NCI-H524 treated with DMSO at 0.1 percent for 48 hours (cell line): ENCODE results near the gene ANTXRL.
"Not testable (repeated sequence)": the region's sequence is repeated elsewhere in the genome, so short reads cannot be mapped to it uniquely, and the experiment has no call there.

Experiments used
- DNase-seq: peaks from one replicate; lab custom pipeline; 2025; lab: John Stamatoyannopoulos, UW

ANTXRL gene

DNA sequence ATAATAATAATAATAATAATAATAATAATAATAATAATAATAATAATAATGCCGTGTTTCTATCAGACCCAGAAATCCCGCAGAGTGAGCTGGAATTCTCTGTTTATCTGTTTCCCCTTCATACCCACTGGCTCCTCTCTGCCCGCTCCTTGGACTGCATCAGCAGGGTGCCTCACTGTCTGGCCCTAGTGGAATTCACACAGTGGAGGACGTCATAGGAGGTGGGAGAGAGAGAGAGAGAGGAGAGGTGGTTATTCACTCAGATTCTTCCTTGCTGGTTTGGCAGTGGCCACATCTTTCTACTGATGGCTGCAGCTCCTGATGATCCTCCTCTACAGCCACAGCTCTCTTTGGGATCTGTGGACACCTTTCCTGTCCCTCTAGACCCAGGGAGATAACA, 78.7 kb downstream of the ANTXRL start:
- DNase-seq, result not testable (repeated sequence)

DNA sequence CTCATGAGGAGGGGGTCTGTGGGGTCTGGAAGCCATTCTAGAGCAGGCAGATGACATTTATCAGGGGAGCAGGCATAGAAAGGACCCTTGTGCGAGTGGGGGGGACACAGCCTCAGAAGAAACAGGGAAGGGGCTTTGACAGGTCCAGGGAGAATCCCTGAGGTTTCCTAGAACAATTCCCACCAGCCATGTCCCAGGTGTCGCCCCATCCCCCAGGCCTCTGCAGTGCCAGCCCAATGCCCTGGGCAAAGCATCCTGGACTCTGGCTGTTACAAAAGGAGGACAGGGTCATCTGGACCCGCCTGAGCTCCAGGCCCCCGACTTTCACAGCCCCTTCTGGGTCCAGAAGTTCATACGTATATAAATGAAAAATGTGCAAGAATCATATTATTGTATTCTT, 80.4 kb downstream of the ANTXRL start:
- not testable (repeated sequence) for DNase-seq

DNA sequence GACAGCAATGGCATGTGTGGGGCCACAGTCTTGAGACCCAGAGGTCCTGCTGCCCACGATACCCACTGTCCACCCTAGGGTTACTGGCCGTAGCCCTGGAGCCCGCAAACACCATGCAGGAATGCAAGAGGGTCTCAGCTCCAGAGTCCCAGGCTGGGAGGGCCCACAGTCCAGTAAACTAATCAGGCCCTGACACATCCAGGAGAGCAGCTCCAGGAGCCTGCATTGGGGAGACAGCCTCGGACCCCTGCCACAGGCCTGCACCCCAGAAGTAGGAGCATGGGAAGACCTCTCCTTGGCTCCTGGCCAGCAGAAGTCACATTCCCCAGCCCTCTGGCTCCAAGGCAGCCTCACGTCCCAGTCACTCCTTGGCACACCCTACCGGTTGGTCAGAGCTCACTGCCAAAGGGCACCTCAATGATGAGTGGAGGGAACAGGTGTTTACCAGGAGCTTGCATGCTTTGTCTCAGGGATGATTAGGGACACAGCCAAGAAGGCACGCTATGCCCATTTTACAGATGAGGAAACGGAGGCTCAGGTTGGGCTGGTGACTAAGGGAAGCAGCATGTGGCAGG, 81.0 kb downstream of the ANTXRL start:
- not testable (repeated sequence) for DNase-seq

DNA sequence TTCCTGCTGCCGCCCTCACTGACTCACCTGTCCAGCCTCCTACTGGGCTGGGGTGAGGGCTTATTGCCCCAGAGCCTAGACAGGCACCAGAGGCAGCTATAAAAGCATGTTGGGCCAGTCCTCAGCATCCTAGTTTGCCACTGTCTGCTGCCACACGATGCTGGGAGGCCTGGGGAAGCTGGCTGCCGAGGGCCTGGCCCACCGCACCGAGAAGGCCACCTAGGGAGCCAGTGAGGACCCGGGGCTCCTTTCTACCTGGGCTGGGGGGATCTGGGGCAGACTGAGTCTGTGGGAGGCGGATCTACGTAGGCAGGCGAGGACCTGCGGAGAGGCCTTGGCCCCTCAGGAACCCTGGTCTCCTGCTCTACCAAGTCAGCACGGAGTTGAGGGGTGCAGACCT, 82.2 kb downstream of the ANTXRL start:
- DNase-seq, result not testable (repeated sequence)

DNA sequence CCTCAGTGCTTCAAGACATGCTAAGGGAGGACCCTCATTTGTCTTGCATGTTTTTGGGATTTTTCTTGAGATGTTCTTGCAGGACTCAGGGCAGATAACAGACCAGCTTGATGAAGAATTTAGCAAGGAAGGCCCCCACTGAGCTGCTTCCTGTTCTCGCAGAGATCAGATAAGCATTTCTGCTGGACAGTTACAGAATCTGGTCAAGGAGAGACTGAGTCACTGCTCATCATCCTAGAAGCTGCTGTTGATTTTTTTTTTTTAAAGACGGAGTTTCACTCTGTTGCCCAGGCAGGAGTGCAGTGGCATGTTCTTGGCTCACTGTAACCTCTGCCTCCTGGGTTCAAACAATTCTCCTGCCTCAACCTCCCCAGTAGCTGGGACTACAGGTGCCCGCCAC, 87.6 kb downstream of the ANTXRL start:
- DNase-seq, result not testable (repeated sequence)

DNA sequence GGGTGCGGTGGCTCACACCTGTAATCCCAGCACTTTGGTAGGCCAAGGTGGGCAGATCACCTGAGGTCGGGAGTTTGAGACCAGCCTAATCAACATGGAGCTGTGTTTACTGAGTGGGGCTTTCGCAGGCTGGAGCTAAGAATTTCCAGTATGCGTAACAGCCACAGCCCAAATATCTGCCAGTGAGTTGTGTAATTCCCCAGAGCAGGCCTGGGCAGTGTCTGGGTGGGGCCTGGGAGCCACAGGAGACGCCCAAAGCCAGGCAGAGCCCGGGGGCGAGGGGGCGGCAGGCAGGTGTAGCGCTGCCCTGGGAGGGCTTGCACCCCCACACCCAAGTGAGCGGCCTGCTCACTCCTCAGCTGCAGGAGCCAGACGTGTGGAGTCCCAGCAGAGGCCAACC, 88.6 kb downstream of the ANTXRL start, which contains the start of gene ANXA8L1:
Gene ANXA8L1 (plus strand): TSS at position 371 of the 400 bp plus-strand sequence. CDS start 76 bp downstream, outside the sequence.
- DNase-seq, result not testable (repeated sequence)

DNA sequence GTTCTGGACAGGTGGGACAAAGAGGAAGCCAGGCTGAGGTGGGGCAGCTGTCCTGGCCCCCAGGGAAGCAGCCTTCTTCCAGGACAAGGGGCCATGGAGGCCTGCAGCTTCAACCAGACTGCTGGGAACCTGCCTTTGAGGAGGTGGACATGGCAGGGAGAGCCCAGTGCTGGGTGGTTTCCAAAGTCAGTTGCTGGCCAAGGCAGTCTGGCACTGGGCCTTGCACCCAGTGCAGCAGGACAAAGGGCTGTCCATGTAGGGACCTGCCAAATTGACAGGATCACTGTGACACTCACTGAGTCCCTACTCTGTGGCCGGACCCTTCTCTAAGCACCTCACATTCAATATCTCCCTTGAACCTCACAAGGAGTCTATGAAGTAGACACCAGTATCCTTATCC, 90.2 kb downstream of the ANTXRL start:
- not testable (repeated sequence) for DNase-seq

DNA sequence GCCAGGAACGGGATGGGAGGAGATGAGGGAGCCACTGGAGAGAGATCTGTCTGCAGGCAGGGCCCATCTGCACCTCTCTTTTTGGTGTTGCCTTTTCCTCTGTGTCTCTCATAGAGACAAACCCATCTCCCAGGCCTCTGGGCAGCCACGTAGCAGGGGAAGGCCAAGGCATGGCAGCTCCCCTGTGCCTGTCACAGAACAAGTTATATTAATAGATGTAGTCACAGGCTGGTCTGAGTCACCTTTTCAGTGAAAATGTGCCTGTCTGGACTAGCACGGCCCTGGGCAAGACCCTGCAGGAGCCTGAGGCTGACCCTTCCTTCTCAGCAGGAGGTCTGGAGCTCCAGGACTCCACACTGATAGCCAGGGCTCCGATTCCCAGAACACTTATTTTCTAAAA, 90.9 kb downstream of the ANTXRL start:
- not testable (repeated sequence) for DNase-seq

DNA sequence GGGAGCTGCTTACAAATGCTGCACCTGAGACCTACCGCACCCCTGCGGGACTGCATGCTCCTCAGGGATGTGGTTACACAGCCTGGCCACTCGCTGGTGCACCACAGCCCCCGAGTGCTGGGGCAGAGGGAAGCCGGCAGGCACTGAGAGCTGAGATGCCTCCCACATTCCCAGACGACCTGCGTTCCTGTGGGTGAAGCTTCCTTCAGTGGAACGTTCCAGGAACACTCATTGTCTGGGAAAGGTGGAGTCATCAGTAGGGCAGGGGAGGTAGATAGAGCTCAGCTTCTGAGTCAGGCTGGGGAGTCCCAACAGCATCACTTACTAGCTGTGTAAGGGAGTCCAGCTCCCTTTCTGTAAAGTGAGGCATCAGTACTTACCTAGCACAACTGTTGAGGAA, 91.3 kb downstream of the ANTXRL start:
- DNase-seq, result not testable (repeated sequence)

DNA sequence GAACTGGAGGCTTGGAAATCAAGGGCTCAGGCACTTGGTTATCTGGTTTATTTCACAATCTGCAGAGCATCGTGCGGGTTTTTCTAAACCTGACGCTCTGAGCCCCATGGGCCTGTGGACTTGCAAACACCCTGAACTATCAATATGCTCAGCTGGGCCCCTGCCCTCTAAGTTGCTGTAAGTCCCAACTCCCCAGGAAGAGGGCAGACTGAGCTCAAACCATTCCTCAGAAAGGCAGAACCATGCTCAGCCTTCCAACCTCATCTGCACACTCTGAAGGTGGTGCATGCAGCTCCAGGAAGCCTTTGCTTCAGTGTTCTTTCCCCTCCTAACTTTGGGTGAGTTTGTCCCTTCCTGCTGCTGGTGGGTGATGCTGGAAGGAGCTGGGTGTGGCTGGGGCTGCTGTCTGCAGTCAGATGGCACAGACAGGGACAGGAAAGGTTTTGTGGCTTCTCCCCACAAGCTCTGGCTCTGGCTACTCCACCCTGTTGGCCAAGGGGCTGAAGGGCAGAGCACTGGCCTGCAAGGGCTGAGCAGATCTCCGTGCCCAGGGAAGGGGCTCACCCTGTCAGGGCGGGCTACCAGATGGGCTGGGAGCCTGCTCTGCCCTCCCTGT, 92.5 kb downstream of the ANTXRL start:
- not testable (repeated sequence) for DNase-seq
